Right ventricle myocardium inferior (tissue), 1 donor: ENCODE measurements around the gene OR10K2. TPM values are rescaled to one million over a fixed set of nuclear protein-coding genes. Genes with fewer than 3 reads are reported as not detected.
A peak's percentile ranks its signal among the peaks of the same experiment; 100 is the strongest.
"Not testable (repeated sequence)": the region's sequence is repeated elsewhere in the genome, so short reads cannot be mapped to it uniquely, and the experiment has no call there.

Source experiments
- ATAC-seq: fragments of 200-7000 bp; cut with Tn5 transposase; one replicate; pipeline ENCODE4 v1.9.1; 2020; ENCODE audit warnings: mild to moderate bottlenecking, moderate library complexity
- DNase-seq: peaks from one replicate; pipeline ENCODE4 v3.0.0; 2021; ENCODE audit errors: missing footprints
- intact Hi-C: fragments of 100-400 bp; cut with DNase I; formaldehyde crosslinking; loops from one replicate; pipeline ENCODE4 v1.11.0; 2022
- total RNA-seq: library from RNA; stranded (reverse); fragmentation: NEBNext Ultra II Directional; extraction: Animal tissue kit (Norgen Biotek cat#: 25700); gene quantifications from one replicate; pipeline ENCODE4 v1.2.1, GENCODE V29; 2021
- donor health status: DM: no; HTN: yes; CAD: no; lungs with severe emphysema.

Gene OR10K2
- total RNA-seq, 1 donor from 2014 or later = not detected

- DNase-seq (no peak), ATAC-seq (no peak)
These were observed 51.2 kb downstream of the OR10K2 start for GRCh38 chr1:158374860-158375259.

GRCh38 chr1:158374101-158374500, 51.9 kb downstream of the OR10K2 start:
- intact Hi-C loops, ATAC-seq: not testable (repeated sequence)
- DNase-seq = peak; percentile 22

More at GRCh38 chr1:158374860-158375259, 51.2 kb downstream of the OR10K2 start:
- intact Hi-C loops = no loop called here

- DNase-seq (no peak), ATAC-seq (no peak)
- intact Hi-C loops = no loop called here
These were observed 54.7 kb downstream of the OR10K2 start for GRCh38 chr1:158371188-158371953.

Other genes starting within 250 kb of the OR10K2 start
- gene CD1D, start 245.3 kb downstream of the OR10K2 start, total RNA-seq = 1.5 TPM
- gene CD1A, start 171.8 kb downstream of the OR10K2 start, total RNA-seq = not detected
- 0.57 TPM for gene CD1C, start 136.3 kb downstream of the OR10K2 start, total RNA-seq
- not detected for gene CD1B, start 94.7 kb downstream of the OR10K2 start, total RNA-seq
- not detected for gene CD1E, start 72.3 kb downstream of the OR10K2 start, total RNA-seq
- gene OR10T2, start 26.8 kb downstream of the OR10K2 start, total RNA-seq = not detected
- gene OR10K1, start 35.6 kb upstream of the OR10K2 start, total RNA-seq = not detected
- gene OR10R2, start 46.0 kb upstream of the OR10K2 start, total RNA-seq = not detected
- not detected for gene OR6Y1, start 128.2 kb upstream of the OR10K2 start, total RNA-seq
- gene OR6P1, start 144.3 kb upstream of the OR10K2 start, total RNA-seq = not detected
- gene OR10X1, start 153.7 kb upstream of the OR10K2 start, total RNA-seq = not detected
- gene OR10Z1, start 179.0 kb upstream of the OR10K2 start, total RNA-seq = not detected